GM23248 (cell line): ENCODE data around the gene SRC.

Experiments
- EZH2 ChIP-seq: fragments of 200-600 bp; sonication (generic); IDR thresholded peaks from 2 replicates; pipeline ENCODE4 v1.6.1; 2018; ENCODE audit warnings: antibody characterized with exemption, mild to moderate bottlenecking; ENCODE audit not compliant: insufficient read depth, poor library complexity, severe bottlenecking
- EZH2phosphoT487 ChIP-seq: fragments of 200-600 bp; sonication (generic); IDR thresholded peaks from 2 replicates; pipeline ENCODE4 v1.6.1; 2018; ENCODE audit warnings: antibody characterized with exemption, moderate library complexity, mild to moderate bottlenecking, low read depth; ENCODE audit not compliant: insufficient read depth

DNA sequence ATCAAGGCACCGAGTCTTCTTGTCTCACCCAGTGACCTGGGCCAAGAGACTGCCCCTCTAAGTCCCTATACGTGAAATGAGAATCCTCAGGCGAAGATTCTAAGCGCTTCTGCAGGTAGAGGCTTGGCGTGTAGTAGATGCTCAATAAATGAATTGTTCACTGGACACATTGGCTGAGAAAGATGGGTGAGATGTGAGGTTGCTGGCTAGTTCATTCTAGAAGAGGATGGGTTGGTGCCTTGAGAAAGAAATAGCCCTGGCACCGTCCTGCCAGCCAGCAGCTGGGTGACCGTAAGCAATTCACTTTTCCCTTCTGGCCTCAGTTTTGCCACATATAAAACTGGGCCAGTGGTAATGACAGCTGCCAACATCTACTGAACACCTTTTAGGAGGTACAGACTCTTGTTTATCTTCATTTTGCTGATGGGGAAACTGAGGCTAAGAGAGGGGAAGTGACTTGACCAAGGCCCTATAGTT, 1.4 kb downstream of the SRC start:
- no peak for TF ChIP-seq EZH2phosphoT487
- no peak for TF ChIP-seq EZH2
